Mucosa of descending colon (tissue), 3 donors: ENCODE results near the gene IGFBP7. TPM values are rescaled to one million over a fixed set of nuclear protein-coding genes. Genes with fewer than 3 reads are reported as not detected.

Source experiments
- ATAC-seq: fragments of 200-7000 bp; cut with Tn5 transposase; one replicate; pipeline ENCODE4 v1.9.1; 2020; ENCODE audit warnings: mild to moderate bottlenecking, moderate library complexity
- DNase-seq, 3 donors: peaks; one replicate each; pipeline ENCODE4 v3.0.0-alpha.2; 2020
- H3K36me3 ChIP-seq: fragments of 200-600 bp; one replicate; pipeline ENCODE4 v1.8.0; 2021; ENCODE audit warnings: low read depth, mild to moderate bottlenecking
- H3K4me1 ChIP-seq: fragments of 200-600 bp; one replicate; pipeline ENCODE4 v1.8.0; 2021; ENCODE audit warnings: low read depth, mild to moderate bottlenecking
- H3K4me3 ChIP-seq: fragments of 200-600 bp; one replicate; pipeline ENCODE4 v1.8.0; 2021; ENCODE audit warnings: mild to moderate bottlenecking
- H3K9me3 ChIP-seq: fragments of 200-600 bp; one replicate; pipeline ENCODE4 v1.8.0; 2021; ENCODE audit warnings: mild to moderate bottlenecking
- intact Hi-C, 2 donors: fragments of 100-400 bp; cut with DNase I in 1 of 2; cut with micrococcal nuclease in 1 of 2; formaldehyde crosslinking; loops; one replicate each; pipeline versions ENCODE4 v1.11.0 to v1.11.1; 2022; cut with DNase I, micrococcal nuclease
- total RNA-seq, 3 donors: library from RNA; stranded (reverse); fragmentation: NEBNext Ultra II Directional in 2 of 3; extraction: Animal tissue kit (Norgen Biotek cat#: 25700) in 2 of 3; gene quantifications; one replicate each; pipeline versions ENCODE4 v1.2.1 to v1.2.4, GENCODE V29; 2021 to 2023
- TF ChIP-seq, protein P1 (sequence below): fragments of 200-600 bp; IDR thresholded peaks from one replicate; pipeline ENCODE4 v1.8.0; 2022; ENCODE audit warnings: antibody characterized with exemption, mild to moderate bottlenecking
- donor health status: DM: no; HTN: no; CAD: no; lungs with moderate emphysema.
- donor health status: DM: no; HTN: no; CAD: no.
- donor health status: DM: no; HTN: yes; CAD: no.

Gene IGFBP7
- total RNA-seq, 3 donors from 2014 or later: 32.7 to 225 (median 116) TPM

DNA sequence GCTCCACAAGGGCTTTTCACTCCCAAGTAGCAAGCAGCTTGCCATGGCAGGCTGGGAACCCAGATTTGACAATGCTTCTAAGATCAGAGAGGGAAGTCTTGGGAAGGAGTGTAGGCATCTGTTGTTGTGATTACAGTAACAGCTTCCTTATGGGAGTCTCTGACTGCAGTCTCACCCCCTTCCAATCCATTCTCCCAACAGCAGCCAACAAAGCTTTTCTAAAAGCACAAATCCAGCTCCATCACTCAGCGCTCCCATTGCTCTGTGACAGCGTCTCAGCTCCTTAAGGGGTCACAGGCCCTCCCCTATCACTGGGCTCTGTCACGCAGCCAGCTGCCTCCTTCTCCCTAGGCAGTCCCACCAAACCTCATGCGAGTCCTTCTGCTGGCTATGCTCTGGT, 7.1 kb downstream of the IGFBP7 start:
- Histone ChIP-seq H3K9me3 (no peaks in the 10 kb centered on the region), H3K4me1 (no peaks in the 10 kb centered on the region), H3K4me3 (no peak overlapping the region), H3K36me3 (no peaks in the 10 kb centered on the region)
- ATAC-seq: no peak
- TF ChIP-seq, protein P1, sequence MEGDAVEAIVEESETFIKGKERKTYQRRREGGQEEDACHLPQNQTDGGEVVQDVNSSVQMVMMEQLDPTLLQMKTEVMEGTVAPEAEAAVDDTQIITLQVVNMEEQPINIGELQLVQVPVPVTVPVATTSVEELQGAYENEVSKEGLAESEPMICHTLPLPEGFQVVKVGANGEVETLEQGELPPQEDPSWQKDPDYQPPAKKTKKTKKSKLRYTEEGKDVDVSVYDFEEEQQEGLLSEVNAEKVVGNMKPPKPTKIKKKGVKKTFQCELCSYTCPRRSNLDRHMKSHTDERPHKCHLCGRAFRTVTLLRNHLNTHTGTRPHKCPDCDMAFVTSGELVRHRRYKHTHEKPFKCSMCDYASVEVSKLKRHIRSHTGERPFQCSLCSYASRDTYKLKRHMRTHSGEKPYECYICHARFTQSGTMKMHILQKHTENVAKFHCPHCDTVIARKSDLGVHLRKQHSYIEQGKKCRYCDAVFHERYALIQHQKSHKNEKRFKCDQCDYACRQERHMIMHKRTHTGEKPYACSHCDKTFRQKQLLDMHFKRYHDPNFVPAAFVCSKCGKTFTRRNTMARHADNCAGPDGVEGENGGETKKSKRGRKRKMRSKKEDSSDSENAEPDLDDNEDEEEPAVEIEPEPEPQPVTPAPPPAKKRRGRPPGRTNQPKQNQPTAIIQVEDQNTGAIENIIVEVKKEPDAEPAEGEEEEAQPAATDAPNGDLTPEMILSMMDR: no peak
- intact Hi-C loops: loop anchor here in 1 of 2 donors (10.0 kb wide), 1 partner anchor 58 kb away; no protein-coding TSS in a partner anchor
- no peak for DNase-seq

DNA sequence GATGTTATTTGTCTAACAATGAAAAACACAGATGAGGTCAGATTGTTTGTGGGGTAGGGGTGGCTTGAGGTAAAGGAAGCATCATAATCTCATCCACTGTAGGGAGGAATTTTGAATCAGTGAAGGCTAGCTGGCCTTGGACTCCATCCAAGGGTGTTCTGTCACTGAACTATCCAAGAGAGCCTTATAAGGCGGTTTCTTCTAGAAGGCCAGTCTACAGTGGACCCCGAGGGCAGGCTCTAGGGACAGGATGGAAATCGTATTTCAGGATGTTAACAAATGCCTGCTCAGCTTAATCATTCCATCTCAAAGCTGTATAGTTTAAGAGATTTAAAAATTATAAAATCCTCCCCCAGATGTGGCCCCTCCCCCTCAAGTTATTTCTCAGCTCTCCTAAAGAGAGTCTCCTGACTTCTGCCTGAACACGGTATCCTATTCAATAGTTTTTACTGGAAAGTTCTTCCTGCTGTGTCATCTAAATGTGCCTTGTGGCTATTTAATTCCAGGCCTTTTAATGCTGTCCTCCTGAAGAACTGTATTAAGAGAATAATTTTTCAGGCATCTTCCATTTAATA, 8.0 kb downstream of the IGFBP7 start:
- peak in 1 of 3 donors; percentile 33 for DNase-seq
- H3K4me1 ChIP-seq: no peaks in the 10 kb centered on the region
- TF ChIP-seq, protein P1: no peak
- no peaks in the 10 kb centered on the region for H3K36me3 ChIP-seq
- no peak overlapping the region for H3K4me3 ChIP-seq
- ATAC-seq: peak; percentile 52
- intact Hi-C loops: loop anchor here in 1 of 2 donors (10.0 kb wide), 1 partner anchor 57 kb away; no protein-coding TSS in a partner anchor
- H3K9me3 ChIP-seq: no peaks in the 10 kb centered on the region

DNA sequence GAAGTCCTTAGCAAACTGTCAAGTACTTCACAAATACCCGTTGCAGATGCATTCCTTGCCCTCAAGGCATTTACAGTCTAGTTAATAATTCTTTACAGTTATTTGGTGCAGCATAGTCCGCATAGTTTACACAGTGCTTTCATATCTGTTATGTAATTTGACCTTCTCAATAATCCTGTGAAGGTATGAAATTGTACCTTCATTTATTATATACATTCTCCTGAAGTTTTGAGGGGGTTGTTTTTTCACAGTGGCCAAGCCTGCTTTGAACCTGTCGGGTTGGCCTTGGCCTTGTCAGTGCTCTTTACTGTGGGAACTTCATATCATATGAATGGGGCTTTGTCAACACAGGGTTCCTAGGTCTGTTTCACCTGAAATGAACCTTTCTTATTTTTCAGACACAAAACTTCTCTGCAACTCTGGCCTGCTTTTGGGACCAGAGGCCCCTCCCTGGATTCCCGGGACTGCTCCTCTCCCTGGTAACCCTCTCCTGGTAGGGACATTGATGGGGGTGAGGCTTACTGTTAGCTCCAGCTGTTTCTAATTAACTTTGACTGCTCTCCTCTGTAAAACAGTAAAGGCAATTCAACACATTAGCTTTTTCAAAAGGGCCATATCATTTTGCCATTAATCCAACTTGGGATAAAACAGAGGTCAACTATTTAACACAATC, 9.1 kb downstream of the IGFBP7 start:
- intact Hi-C loops: loop anchor here in 1 of 2 donors (10.0 kb wide), 1 partner anchor 56 kb away; no protein-coding TSS in a partner anchor
- ATAC-seq (no peak), DNase-seq (no peak)
- no peaks in the 10 kb centered on the region for H3K36me3 ChIP-seq
- TF ChIP-seq, protein P1: no peak
- H3K4me1 ChIP-seq: no peaks in the 10 kb centered on the region
- no peak overlapping the region for H3K4me3 ChIP-seq
- H3K9me3 ChIP-seq: no peaks in the 10 kb centered on the region

DNA sequence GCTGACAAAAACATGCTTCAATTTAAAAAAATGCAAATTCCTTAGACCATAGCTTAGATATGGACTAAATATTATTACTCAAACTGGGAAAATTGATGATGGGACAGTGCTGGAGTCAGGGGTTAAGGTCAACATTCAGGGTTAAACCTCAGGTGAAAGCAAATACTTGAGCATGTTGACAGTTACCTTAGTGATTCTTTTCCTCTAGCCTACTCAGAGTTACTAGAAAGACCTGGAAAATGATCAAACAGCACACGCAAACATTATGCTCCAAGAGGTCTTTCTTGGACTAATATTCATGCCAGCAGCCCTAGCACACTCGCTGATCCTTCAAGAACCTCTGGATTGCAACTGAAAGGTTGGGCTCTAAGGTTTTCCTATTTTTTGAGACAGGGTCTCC, 10.8 kb downstream of the IGFBP7 start:
- no peaks in the 10 kb centered on the region for H3K4me1 ChIP-seq
- no peaks in the 10 kb centered on the region for H3K36me3 ChIP-seq
- TF ChIP-seq, protein P1: no peak
- H3K9me3 ChIP-seq: no peaks in the 10 kb centered on the region
- no peak for DNase-seq
- ATAC-seq: no peak
- intact Hi-C loops: no loop called here
- H3K4me3 ChIP-seq: no peak overlapping the region

DNA sequence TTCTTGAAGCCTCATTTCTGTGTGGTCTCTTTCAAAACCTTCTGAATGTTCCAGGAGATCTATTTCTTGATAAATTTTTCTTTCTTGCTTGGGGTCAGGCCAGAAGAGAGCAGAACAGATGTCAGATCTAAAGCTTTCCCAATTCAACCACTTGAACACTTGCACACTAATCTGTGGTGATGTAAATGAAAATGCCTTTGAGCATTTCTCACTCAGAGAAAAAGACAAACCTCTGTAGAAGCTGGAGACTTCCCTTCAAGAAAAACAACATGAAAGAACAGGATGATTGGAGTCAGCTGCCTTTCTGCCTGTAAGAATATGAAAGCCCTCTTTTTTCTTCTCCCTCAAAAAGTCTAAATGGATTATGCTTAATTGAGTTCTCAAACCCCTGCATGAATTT, 11.2 kb downstream of the IGFBP7 start:
- ATAC-seq (no peak), DNase-seq (no peak)
- intact Hi-C loops: no loop called here
- no peaks in the 10 kb centered on the region for H3K36me3 ChIP-seq
- no peaks in the 10 kb centered on the region for H3K4me1 ChIP-seq
- no peak overlapping the region for H3K4me3 ChIP-seq
- TF ChIP-seq, protein P1: no peak
- H3K9me3 ChIP-seq: no peaks in the 10 kb centered on the region
